Activated CD4-positive, alpha-beta T cell treated with anti-CD3 and anti-CD28 coated beads for 36 hours (primary cell): Measurements from ENCODE around the gene SLC24A4. TPM values are rescaled to one million over a fixed set of nuclear protein-coding genes. Genes with fewer than 3 reads are reported as not detected.

Experiments
- ATAC-seq: fragments of 200-7000 bp; cut with Tn5 transposase; one replicate; pipeline ENCODE4 v1.10.0; 2021; ENCODE audit warnings: mild to moderate bottlenecking, moderate library complexity
- CTCF ChIA-PET: fragments of 350-600 bp; sonication (Branson Sonifier 250); formaldehyde crosslinking; loops from one replicate; lab custom pipeline; 2021; ENCODE audit warnings: antibody characterized with exemption; lab: Charles Lee
- POLR2A ChIA-PET: fragments of 350-600 bp; sonication (Branson Sonifier 250); formaldehyde crosslinking; loops from one replicate; lab custom pipeline; 2021; ENCODE audit warnings: antibody characterized with exemption, inconsistent platforms; lab: Charles Lee
- DNase-seq: peaks from one replicate; pipeline ENCODE4 v3.0.0-alpha.2; 2020
- H3K27ac Mint-ChIP-seq: one replicate; pipeline ENCODE4 v1.8.0; 2021; ENCODE audit warnings: mixed read lengths
- H3K27me3 Mint-ChIP-seq: one replicate; pipeline ENCODE4 v1.8.0; 2021; ENCODE audit warnings: mixed read lengths
- H3K36me3 Mint-ChIP-seq: one replicate; pipeline ENCODE4 v1.8.0; 2021; ENCODE audit warnings: low read depth, mixed read lengths
- H3K4me1 Mint-ChIP-seq: one replicate; pipeline ENCODE4 v1.8.0; 2021; ENCODE audit warnings: mixed read lengths
- H3K4me3 Mint-ChIP-seq: one replicate; pipeline ENCODE4 v1.8.0; 2021; ENCODE audit warnings: mild to moderate bottlenecking, moderate library complexity, mixed read lengths
- H3K9me3 Mint-ChIP-seq: one replicate; pipeline ENCODE4 v1.8.0; 2021; ENCODE audit warnings: low read depth, mixed read lengths
- intact Hi-C, 2 experiments: fragments of 100-400 bp; cut with DNase I in 1 of 2; cut with micrococcal nuclease in 1 of 2; formaldehyde crosslinking; loops; one replicate each; pipeline versions ENCODE4 v1.14.2 to v1.15.1; 2022 to 2024; cut with DNase I, micrococcal nuclease
- total RNA-seq, 2 experiments: library from RNA; stranded (reverse); gene quantifications; one replicate each; pipeline ENCODE4 v1.2.3, GENCODE V29; 2021

The SLC24A4 gene
- total RNA-seq, 2 experiments from 2014 or later = not detected

DNA sequence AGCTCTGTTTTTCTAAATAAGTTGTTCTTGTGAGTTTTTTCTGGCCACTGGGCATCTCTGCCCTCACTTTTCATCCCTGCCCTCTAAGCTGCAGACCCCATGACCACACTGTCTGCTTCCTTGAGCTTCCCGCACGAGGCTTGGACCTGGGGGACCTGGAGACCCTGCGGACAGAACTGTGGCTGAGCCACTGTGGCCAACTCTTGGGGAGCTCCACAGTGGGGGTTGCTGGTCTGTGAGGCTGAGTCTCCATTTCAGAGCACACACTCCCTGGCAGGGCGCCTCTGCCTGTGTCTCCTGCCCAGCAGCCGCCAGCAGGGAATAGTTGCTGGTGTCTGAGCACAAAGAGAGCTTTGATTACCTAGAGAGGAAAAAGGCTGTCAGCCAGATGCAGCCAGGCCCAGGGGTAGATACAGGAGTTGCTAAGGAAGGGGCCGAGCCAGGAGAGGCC, 177.6 kb downstream of the SLC24A4 start:
- DNase-seq (no peak), ATAC-seq (no peak)
- ChIA-PET POLR2A (no interaction called here), CTCF (no interaction called here)
- no peaks in the 10 kb centered on the region for H3K27me3 Mint-ChIP-seq
- no peaks in the 10 kb centered on the region for H3K9me3 Mint-ChIP-seq
- H3K36me3 Mint-ChIP-seq = no peaks in the 10 kb centered on the region
- H3K27ac Mint-ChIP-seq = no peak overlapping the region
- H3K4me1 Mint-ChIP-seq = no peaks in the 10 kb centered on the region
- no peak overlapping the region for H3K4me3 Mint-ChIP-seq
- intact Hi-C loops = no loop called here

- ATAC-seq (no peak), DNase-seq (no peak)
- no peaks in the 10 kb centered on the region for H3K9me3 Mint-ChIP-seq
- no peaks in the 10 kb centered on the region for H3K27me3 Mint-ChIP-seq
- POLR2A ChIA-PET = no interaction called here
- H3K4me3 Mint-ChIP-seq = no peak overlapping the region
- peaks cover 3% of the 10 kb centered on the region for H3K4me1 Mint-ChIP-seq
- intact Hi-C loops = no loop called here
- no peak overlapping the region for H3K27ac Mint-ChIP-seq
- H3K36me3 Mint-ChIP-seq = no peaks in the 10 kb centered on the region
- CTCF ChIA-PET = interaction anchor here (0.8 to 1.3 kb wide), 2 partner anchors 21 to 102 kb away, joined by 3 to 4 read pairs; no protein-coding TSS in a partner anchor
Observed at GRCh38 chr14:92501891-92502351, 179.0 kb downstream of the SLC24A4 start.

DNA sequence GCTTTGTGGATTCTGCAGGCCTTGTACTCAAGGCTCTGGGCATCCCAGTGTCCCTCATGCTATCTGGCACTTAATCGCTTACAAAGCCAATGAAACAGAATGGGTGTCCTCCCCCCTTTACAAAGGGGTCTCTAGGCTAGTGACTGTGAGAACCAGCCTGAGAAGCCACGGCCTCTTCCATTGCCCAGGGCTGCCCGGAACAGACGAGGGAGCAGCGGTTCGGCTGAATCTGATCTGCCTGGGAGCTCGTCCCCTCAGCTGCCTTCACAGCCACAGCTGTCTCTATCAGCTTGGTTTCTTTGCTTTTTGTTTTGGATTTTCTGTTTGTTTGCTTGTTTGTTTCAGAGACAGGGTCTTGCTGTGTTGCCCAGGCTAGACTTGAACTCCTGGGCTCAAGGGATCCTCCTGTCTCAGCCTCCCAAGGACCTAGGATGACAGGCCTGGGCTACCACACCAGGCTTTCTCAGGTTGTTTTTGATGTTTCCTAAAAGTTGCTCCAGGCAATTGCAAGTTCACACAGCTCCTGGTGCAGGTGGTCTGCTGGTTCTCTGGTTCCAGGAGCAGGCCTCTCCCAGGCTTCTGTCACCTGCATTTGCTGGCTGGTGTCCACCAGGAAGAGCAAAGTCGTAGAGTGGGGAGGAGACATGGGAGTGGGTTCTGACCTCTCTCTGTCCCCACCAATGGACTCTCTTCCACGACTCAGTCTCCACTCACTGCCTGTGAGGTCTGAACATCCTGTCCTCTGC, 179.7 kb downstream of the SLC24A4 start:
- Mint-ChIP-seq H3K4me3 (no peak overlapping the region), H3K27me3 (no peaks in the 10 kb centered on the region), H3K27ac (no peak overlapping the region), H3K36me3 (no peaks in the 10 kb centered on the region), H3K9me3 (no peaks in the 10 kb centered on the region), H3K4me1 (peaks cover 7% of the 10 kb centered on the region)
- ChIA-PET POLR2A (no interaction called here), CTCF (no interaction called here)
- ATAC-seq = no peak
- intact Hi-C loops = no loop called here
- no peak for DNase-seq

DNA sequence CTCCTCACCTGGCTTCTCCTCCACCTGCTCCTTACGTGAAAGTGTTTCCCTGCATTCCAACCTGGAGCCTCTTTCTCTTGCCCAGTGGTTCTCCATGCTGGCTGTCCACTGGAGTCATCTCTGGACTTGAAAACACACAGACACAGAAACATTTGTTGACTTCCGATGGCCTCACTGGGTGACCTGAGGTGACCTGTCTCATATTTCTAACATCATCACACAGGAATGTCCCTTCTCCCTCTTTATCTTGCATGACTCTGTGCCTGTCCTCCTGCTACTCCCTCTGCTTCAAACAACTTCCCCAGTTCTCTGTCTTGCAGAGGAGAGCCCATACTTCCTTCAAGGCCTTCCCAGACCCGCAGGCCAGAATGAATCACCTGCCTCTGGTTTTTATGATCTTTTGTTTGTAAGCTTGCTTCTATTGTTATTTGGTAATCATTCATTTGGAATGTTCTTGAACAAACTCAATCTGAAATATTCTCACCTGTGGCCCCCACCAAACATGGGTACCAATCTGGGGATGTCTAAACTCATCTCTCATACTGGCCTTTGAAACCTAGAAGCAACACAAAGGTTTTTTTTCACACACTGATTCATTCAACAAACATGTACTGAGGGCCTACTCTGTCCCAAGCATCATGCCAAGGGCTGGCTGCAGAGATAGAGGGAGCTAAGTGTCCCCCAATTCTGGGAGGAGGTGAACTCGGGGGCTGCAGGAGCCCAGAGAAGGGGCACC, 181.0 kb downstream of the SLC24A4 start:
- no peaks in the 10 kb centered on the region for H3K36me3 Mint-ChIP-seq
- peaks cover 7% of the 10 kb centered on the region for H3K4me1 Mint-ChIP-seq
- H3K27ac Mint-ChIP-seq = no peak overlapping the region
- CTCF ChIA-PET = no interaction called here
- POLR2A ChIA-PET = interaction anchor here (0.7 kb wide), 1 partner anchor 276 kb away, joined by 3 read pairs; no protein-coding TSS in a partner anchor
- no peaks in the 10 kb centered on the region for H3K27me3 Mint-ChIP-seq
- no peak overlapping the region for H3K4me3 Mint-ChIP-seq
- no peak for DNase-seq
- intact Hi-C loops = no loop called here
- H3K9me3 Mint-ChIP-seq = no peaks in the 10 kb centered on the region
- ATAC-seq = no peak

- Mint-ChIP-seq H3K36me3 (no peaks in the 10 kb centered on the region), H3K9me3 (no peaks in the 10 kb centered on the region), H3K27me3 (no peaks in the 10 kb centered on the region), H3K4me1 (peaks cover 7% of the 10 kb centered on the region), H3K4me3 (no peak overlapping the region), H3K27ac (no peak overlapping the region)
- POLR2A ChIA-PET = interaction anchor here (0.6 kb wide), 1 partner anchor 367 kb away, joined by 3 read pairs; no protein-coding TSS in a partner anchor
- CTCF ChIA-PET = interaction anchor here (1.2 kb wide), 1 partner anchor 10 kb away, joined by 3 read pairs; no protein-coding TSS in a partner anchor
- ATAC-seq (no peak), DNase-seq (no peak)
- intact Hi-C loops = no loop called here
Observed at GRCh38 chr14:92505826-92506225, 182.9 kb downstream of the SLC24A4 start.

- no peaks in the 10 kb centered on the region for H3K27me3 Mint-ChIP-seq
- intact Hi-C loops = no loop called here
- H3K36me3 Mint-ChIP-seq = no peaks in the 10 kb centered on the region
- H3K9me3 Mint-ChIP-seq = no peaks in the 10 kb centered on the region
- ChIA-PET CTCF (interaction anchor here (1.2 kb wide), 1 partner anchor 10 kb away, joined by 3 read pairs; no protein-coding TSS in a partner anchor), POLR2A (interaction anchor here (0.6 kb wide), 2 partner anchors 223 to 367 kb away, joined by 3 to 4 read pairs; no protein-coding TSS in a partner anchor)
- DNase-seq (no peak), ATAC-seq (no peak)
- H3K4me3 Mint-ChIP-seq = no peak overlapping the region
- H3K27ac Mint-ChIP-seq = no peak overlapping the region
- H3K4me1 Mint-ChIP-seq = peaks cover 7% of the 10 kb centered on the region
Observed at GRCh38 chr14:92506231-92506630, 183.3 kb downstream of the SLC24A4 start.

- Mint-ChIP-seq H3K9me3 (no peaks in the 10 kb centered on the region), H3K4me1 (peaks cover 8% of the 10 kb centered on the region), H3K4me3 (no peak overlapping the region), H3K27ac (no peak overlapping the region), H3K27me3 (peaks cover 1% of the 10 kb centered on the region), H3K36me3 (no peaks in the 10 kb centered on the region)
- POLR2A ChIA-PET = no interaction called here
- no peak for DNase-seq
- ATAC-seq = no peak
- CTCF ChIA-PET = no interaction called here
- intact Hi-C loops = no loop called here
Observed at GRCh38 chr14:92507174-92507768, 184.3 kb downstream of the SLC24A4 start.

GRCh38 chr14:92510972-92511371, 188.0 kb downstream of the SLC24A4 start:
- ATAC-seq = no peak
- ChIA-PET CTCF (interaction anchor here (1.8 kb wide), 1 partner anchor 392 kb away, joined by 4 read pairs; no protein-coding TSS in a partner anchor), POLR2A (no interaction called here)
- no peak overlapping the region for H3K4me3 Mint-ChIP-seq
- peaks cover 2% of the 10 kb centered on the region for H3K27me3 Mint-ChIP-seq
- H3K27ac Mint-ChIP-seq = no peak overlapping the region
- DNase-seq = no peak
- peaks cover 13% of the 10 kb centered on the region for H3K4me1 Mint-ChIP-seq
- H3K9me3 Mint-ChIP-seq = no peaks in the 10 kb centered on the region
- H3K36me3 Mint-ChIP-seq = no peaks in the 10 kb centered on the region
- intact Hi-C loops = no loop called here

DNA sequence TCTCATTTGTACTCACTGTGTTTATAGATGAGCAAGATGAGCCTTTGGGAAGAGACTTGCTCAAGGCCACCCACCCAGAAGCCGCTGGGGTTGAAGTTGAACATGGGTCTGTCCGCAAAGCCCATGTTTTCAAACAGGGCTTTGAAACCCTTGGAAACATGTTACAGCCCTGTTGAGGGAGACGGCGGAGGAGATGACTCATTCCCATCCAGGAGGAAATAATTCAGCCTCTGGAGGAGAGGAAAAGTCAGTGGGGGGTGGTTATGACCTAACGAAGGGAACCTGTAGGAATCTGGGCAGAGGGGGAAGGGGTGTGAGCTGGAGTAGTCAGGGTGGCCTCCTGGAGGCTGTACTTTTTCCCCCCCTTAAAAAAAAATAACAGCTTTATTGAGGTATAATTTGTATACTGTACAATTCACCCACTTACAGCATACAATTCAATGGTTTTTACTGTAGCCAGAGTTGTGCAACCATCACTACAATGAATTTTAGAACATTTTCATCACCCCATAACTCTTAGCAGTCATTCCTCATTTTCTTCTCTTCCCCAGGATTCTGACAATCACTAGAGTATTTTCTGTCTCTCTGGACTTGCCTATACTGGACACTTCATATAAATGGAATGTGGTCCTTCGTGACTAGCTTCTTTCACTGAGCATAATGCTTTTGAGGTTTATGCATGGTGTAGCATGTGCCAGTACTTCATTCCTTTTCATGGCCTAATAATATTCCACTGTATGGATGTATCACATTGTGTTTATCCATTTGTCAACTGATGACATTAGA, 188.7 kb downstream of the SLC24A4 start:
- H3K4me3 Mint-ChIP-seq = no peak overlapping the region
- intact Hi-C loops = no loop called here

GRCh38 chr14:92512807-92513203, 189.8 kb downstream of the SLC24A4 start:
- intact Hi-C loops = no loop called here
- Mint-ChIP-seq H3K4me1 (peaks cover 22% of the 10 kb centered on the region), H3K27me3 (peaks cover 2% of the 10 kb centered on the region), H3K27ac (peak overlapping the region; percentile 42), H3K9me3 (no peaks in the 10 kb centered on the region), H3K4me3 (peak overlapping the region; percentile 66), H3K36me3 (no peaks in the 10 kb centered on the region)
- POLR2A ChIA-PET = no interaction called here
- DNase-seq (no peak), ATAC-seq (no peak)
- CTCF ChIA-PET = interaction anchor here (0.8 kb wide), 1 partner anchor 589 kb away, joined by 3 read pairs; no protein-coding TSS in a partner anchor

More for the DNA sequence above, 188.7 kb downstream of the SLC24A4 start:
- no peaks in the 10 kb centered on the region for H3K36me3 Mint-ChIP-seq
- H3K9me3 Mint-ChIP-seq = no peaks in the 10 kb centered on the region
- POLR2A ChIA-PET = no interaction called here
- DNase-seq (no peak), ATAC-seq (no peak)
- no peak overlapping the region for H3K27ac Mint-ChIP-seq
- CTCF ChIA-PET = interaction anchor here (1.8 kb wide), 1 partner anchor 392 kb away, joined by 4 read pairs; no protein-coding TSS in a partner anchor
- peaks cover 2% of the 10 kb centered on the region for H3K27me3 Mint-ChIP-seq
- peaks cover 16% of the 10 kb centered on the region for H3K4me1 Mint-ChIP-seq
